ENCODE data around the gene DIP2B.

DIP2B gene

DNA sequence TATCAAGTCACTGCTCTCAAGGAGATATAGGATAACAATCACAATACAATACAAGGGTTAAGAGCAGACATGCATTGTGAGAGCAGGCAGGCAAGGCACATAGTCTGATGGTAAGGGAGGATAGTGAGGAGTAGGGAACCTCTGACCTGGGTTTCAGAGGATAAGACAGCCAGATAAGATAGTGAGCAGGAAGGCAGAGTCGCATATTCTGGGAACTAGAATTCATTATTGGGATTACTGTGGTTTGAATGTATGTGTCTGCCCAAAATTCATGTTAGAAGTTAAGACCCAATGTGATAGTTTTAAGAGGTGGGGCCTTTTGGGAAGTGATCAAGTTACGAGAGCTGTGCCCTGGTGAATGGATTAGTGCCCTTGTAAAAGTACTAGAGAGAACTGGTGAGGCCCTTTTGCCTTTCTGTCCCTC is 244.7 kb downstream of the DIP2B start:
- no peak for TF ChIP-seq CTCF (IDR thresholded peaks at IDR 0.05; ENCODE audit: control insufficient read depth, extremely low read depth, insufficient read depth)
- H3K4me3 ChIP-seq (ENCODE audit: low read depth, low read length) = no peak overlapping the region
- DNase-seq (ENCODE audit: low read depth) = no peak

- TF ChIP-seq CTCF (IDR thresholded peaks at IDR 0.05; ENCODE audit: control insufficient read depth, extremely low read depth, insufficient read depth) = no peak
- H3K4me3 ChIP-seq (ENCODE audit: low read depth, low read length) = no peak overlapping the region
- DNase-seq (ENCODE audit: low read depth) = no peak
Observed at GRCh38 chr12:50750366-50750765, 245.6 kb downstream of the DIP2B start.

DNA sequence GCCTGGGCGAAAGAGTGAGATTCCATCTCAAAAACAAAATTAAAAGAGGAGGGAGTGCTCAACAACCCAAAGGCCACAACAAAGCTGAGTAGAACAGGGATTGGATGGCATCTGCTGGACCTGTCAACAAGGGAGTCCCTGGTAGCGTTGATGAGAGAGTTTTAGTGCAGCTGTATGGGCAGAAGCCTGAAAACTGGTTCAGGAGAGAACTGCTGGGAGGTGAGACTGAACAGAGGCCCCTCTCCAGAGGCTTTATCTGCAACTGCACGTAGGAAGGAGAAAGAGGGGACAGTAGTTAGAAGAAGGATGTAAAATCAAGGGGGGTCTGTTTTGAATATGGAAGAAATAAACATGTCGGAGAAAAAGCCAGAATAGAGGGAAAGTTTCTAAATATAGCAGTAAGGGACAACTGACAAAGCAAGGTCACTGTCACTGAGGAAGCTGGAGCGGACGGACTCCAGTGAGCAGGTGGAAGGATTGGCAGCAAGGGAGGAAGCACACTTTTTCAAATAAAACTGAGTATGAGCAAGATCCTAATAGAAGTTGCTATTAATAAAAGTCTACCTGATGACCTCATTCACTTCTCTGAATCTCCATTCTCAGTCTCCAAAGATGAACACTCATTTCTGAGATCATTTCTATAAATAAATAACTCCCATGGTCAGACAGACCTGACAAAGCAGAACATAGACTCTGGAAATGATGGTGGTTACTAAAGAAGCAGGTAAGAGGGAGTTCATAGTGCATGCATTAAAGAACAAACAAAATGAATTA is 247.3 kb downstream of the DIP2B start:
- no peak for DNase-seq (ENCODE audit: low read depth)
- TF ChIP-seq CTCF (IDR thresholded peaks at IDR 0.05; ENCODE audit: control insufficient read depth, extremely low read depth, insufficient read depth) = no peak
- H3K4me3 ChIP-seq (ENCODE audit: low read depth, low read length) = no peak overlapping the region

GRCh38 chr12:50753232-50753769 is 248.5 kb downstream of the DIP2B start:
- DNase-seq (ENCODE audit: low read depth) = no peak
- TF ChIP-seq CTCF (IDR thresholded peaks at IDR 0.05; ENCODE audit: control insufficient read depth, extremely low read depth, insufficient read depth) = no peak
- H3K4me3 ChIP-seq (ENCODE audit: low read depth, low read length) = no peak overlapping the region

- peak within 1 kb of the TSS; percentile 66 for H3K4me3 ChIP-seq (ENCODE audit: low read depth, low read length)
- DNase-seq (ENCODE audit: low read depth) = peak; percentile 75
- TF ChIP-seq CTCF (IDR thresholded peaks at IDR 0.05; ENCODE audit: control insufficient read depth, extremely low read depth, insufficient read depth) = no peak
Observed at GRCh38 chr12:50763639-50764285, 259.0 kb downstream of the DIP2B start, which contains the start of gene ATF1. ATF1 (plus strand) TSS chr12:50764101; CDS start chr12:50780146, 16,045 bp downstream.

GRCh38 chr12:50764286-50765094 is 259.7 kb downstream of the DIP2B start:
- TF ChIP-seq CTCF (IDR thresholded peaks at IDR 0.05; ENCODE audit: control insufficient read depth, extremely low read depth, insufficient read depth) = no peak
- peak overlapping the region; percentile 66 for H3K4me3 ChIP-seq (ENCODE audit: low read depth, low read length)
- no peak for DNase-seq (ENCODE audit: low read depth)
